AG10803 (cell line): ENCODE measurements around the gene RAB40B.

Experiments
- DNase-seq: peaks from one replicate; pipeline ENCODE4 v3.0.0; 2010; ENCODE audit warnings: low read depth
- H3K4me3 ChIP-seq: 2 replicates; pipeline ENCODE4 v1.5.1; 2011; ENCODE audit warnings: mild to moderate bottlenecking, low read length, control low read depth
- TF ChIP-seq, protein P1 (sequence below): conservative IDR thresholded peaks from 2 replicates; pipeline ENCODE4 v1.5.1; 2011; ENCODE audit warnings: mild to moderate bottlenecking, low read length, control low read depth, inconsistent platforms

RAB40B gene

DNA sequence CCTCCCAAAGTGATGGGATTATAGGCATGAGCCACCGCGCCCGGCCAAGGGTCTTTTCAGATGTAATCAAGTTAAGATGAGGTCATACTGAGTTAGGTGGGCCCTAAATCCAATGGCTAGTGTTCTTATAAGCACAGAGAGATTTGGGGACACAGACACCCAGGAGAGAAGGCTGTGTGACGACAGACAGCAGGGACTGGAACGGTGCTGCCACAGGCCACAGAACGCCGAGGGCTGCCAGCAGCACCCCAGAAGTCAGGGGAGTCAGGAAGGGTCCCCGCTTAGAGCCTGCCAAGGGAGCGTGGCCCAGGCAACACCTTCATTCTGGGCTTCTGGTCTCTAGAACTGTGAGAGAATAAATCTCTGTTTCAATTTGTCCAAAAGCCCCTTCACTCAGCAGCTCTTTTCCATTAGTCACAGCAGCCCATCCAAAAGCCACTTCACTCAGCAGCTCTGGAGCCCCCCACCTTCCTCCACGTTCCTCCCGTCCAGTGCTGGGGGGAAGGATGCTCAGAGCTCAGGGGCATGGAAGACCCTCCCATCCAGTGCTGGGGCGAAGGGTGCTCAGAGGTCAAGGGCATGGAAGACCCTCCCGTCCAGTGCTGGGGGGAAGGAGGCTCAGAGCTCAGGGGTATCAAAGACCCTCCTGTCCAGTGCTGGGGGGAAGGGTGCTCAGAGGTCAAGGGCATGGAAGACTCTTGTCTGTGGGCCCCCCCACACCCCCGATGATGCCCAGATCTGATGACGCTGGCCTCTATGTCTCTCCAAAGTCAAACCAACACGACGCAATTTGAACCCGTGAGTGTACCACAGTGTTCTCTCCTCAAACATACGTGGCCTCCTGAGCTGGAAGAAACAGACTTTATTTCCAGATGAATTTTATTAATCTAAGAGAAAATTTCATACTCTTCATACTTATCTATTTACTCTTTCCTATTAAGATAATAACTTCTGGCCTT is 11.9 kb downstream of the RAB40B start:
- H3K4me3 ChIP-seq, result no peak overlapping the region
- DNase-seq, result no peak
- TF ChIP-seq, protein P1, sequence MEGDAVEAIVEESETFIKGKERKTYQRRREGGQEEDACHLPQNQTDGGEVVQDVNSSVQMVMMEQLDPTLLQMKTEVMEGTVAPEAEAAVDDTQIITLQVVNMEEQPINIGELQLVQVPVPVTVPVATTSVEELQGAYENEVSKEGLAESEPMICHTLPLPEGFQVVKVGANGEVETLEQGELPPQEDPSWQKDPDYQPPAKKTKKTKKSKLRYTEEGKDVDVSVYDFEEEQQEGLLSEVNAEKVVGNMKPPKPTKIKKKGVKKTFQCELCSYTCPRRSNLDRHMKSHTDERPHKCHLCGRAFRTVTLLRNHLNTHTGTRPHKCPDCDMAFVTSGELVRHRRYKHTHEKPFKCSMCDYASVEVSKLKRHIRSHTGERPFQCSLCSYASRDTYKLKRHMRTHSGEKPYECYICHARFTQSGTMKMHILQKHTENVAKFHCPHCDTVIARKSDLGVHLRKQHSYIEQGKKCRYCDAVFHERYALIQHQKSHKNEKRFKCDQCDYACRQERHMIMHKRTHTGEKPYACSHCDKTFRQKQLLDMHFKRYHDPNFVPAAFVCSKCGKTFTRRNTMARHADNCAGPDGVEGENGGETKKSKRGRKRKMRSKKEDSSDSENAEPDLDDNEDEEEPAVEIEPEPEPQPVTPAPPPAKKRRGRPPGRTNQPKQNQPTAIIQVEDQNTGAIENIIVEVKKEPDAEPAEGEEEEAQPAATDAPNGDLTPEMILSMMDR, result no peak

DNA sequence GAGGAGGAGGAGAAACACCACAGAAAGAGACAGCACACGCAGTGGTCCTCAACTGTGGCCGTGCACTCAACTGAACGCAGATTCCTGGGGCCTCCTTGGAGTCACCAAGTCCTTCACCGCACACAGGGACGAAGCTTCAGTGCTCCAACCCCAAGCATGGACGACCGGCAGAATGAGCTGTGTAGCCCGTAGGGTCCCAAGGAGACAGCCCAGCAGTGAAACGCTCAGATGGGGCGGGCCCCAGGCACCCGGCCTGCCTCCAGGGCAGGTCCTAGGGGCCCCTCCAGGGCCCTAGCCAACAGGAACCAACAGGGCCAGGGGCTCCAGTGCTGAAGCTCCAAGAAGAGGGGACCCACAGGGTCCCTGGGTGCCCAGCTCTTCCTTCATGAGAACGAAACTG is 13.2 kb downstream of the RAB40B start:
- TF ChIP-seq, protein P1, result no peak
- DNase-seq, result no peak
- no peak overlapping the region for H3K4me3 ChIP-seq

DNA sequence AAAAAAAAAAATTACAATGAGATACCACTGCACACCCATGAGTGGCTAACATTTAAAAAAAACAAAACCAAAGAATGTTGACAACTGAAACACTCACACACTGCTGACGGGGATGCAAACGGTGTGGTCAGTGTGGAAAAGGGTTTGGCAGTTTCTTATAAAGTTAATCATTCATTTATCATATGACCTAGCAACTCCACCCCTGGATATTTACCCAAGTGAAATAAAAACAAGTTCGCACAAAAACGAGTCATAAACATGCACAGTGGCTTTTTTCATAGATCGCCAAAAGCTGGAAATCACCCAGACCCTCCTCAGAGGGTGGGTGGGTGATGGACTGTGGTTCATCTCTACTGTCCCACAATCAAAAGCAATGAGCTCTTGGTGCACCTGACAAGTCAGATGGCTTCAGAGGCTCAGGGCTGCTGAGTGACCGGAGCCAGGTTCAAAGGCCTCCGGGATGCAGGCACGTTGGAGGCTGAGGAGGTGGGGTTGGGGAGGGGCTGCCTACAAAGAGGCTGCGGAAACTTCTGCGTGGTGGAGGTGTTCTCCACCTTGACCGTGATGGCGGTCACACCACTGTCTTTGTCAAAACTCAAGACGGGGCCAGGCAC is 14.2 kb downstream of the RAB40B start:
- DNase-seq, result no peak
- TF ChIP-seq, protein P1, result no peak
- no peak overlapping the region for H3K4me3 ChIP-seq

DNA sequence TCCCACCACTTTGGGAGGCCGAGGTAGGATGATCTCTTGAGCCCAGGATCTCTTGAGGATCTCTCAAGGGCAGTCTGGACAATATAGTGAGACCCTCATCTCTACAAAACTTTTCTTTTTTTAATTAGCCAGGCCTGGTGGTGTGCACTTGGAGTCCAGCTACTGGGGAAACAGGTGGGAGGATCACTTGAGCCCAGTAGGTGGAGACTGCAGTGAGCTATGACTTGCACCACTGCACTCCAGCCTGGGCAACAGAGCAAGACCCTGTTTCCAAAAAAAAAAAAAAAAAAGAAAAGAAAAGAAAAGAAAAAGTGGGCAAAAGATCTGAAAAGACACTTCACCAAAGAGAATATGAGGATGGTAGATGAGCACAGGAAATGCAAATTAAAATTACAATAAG is 15.0 kb downstream of the RAB40B start:
- no peak for DNase-seq
- TF ChIP-seq, protein P1, result no peak
- H3K4me3 ChIP-seq, result no peak overlapping the region

DNA sequence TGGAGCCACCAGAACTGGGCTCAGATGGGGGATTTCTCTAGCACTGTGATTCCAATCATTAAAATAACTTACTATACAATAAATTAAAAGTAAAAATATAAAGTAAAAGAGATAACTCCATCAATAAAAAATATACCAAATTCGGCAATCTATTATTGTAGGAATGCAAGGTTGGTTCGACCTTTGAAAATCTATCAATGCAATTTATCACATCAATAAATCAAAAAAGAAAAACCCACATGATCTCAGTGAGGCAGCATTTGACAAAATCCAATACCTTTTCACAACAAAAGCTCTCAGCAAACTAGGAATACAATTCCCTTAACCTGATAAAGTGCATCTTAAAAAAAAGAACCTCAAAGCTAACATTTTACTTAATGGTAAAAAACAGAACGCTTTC is 17.0 kb downstream of the RAB40B start:
- no peak overlapping the region for H3K4me3 ChIP-seq
- no peak for DNase-seq
- TF ChIP-seq, protein P1, result no peak

DNA sequence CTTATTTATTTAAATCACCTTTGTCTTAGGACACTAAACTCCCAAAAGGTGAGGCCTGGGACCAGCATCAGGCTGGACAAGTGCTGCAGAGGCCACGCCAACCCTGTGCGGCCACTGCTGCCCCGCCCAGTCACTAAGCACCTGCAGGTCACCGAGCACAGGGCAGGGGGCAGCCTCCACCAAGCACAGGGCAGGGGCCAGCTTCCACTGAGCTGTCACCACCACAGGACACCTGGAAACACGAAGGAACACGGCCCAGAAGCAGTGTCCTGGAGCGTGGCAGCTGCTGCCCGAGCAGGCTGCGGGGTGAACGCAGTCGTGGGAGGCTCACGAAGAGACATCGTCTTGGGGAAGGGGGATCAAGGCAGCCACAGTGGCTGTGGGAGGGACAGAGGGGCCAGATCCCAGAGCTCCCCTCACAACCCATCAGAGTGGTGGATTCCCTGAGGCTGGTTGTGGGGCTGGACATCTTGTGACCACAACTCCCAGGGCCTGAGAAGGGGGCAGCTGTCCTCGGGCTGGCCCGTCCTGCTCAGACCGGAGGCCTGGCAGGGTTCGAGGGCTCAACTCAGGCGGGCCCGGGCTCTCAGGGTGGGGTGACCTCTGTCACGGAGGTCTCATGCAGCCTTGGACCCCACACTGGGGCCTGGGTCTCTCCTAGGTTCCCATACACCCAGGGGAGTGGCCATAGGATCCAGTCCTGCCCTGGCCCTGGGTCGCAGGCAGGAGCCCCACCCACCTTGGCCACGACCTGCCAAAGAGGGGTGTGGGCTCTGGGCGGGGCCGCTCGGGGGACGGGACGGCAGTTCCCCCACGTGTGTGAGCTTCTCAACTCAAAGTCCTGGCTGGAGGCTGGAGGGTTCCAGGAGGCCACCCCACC is 18.7 kb downstream of the RAB40B start:
- H3K4me3 ChIP-seq, result no peak overlapping the region
- TF ChIP-seq, protein P1, result no peak
- no peak for DNase-seq
